ENCODE results near the gene RIPK3.
"Not testable (repeated sequence)": the region's sequence is repeated elsewhere in the genome, so short reads cannot be mapped to it uniquely, and the experiment has no call there.

RIPK3 gene

GRCh38 chr14:24339284-24340151 lies at the start of gene RIPK3:
TSS of gene RIPK3 (minus strand) at chr14:24339991. CDS start at chr14:24339826, 165 bp downstream.
- DNase-seq, result peak; percentile 23 to 34

- no peak for DNase-seq
Measured at GRCh38 chr14:24389226-24389848, 49.5 kb upstream of the RIPK3 start.

- DNase-seq, result no peak
Measured at GRCh38 chr14:24388474-24389179, 48.8 kb upstream of the RIPK3 start.

GRCh38 chr14:24387579-24387978 lies 47.8 kb upstream of the RIPK3 start:
- not testable (repeated sequence) for DNase-seq

GRCh38 chr14:24387009-24387345 lies 47.2 kb upstream of the RIPK3 start:
- DNase-seq, result no peak

- DNase-seq, result no peak
Measured at GRCh38 chr14:24385524-24385923, 45.7 kb upstream of the RIPK3 start.

GRCh38 chr14:24384169-24384568 lies 44.4 kb upstream of the RIPK3 start:
- no peak for DNase-seq

- DNase-seq, result no peak
Measured at GRCh38 chr14:24382064-24382371, 42.2 kb upstream of the RIPK3 start.

- DNase-seq, result no peak
Measured at GRCh38 chr14:24381363-24382063, 41.7 kb upstream of the RIPK3 start.

GRCh38 chr14:24379907-24380730 lies 40.3 kb upstream of the RIPK3 start:
- DNase-seq, result no peak

GRCh38 chr14:24378981-24379906 lies 39.5 kb upstream of the RIPK3 start:
- no peak for DNase-seq

- no peak for DNase-seq
Measured at GRCh38 chr14:24378327-24378726, 38.5 kb upstream of the RIPK3 start.

- DNase-seq, result no peak
Measured at GRCh38 chr14:24377657-24378056, 37.9 kb upstream of the RIPK3 start.

GRCh38 chr14:24377126-24377525 lies 37.3 kb upstream of the RIPK3 start:
- no peak for DNase-seq

- no peak for DNase-seq
Measured at GRCh38 chr14:24376448-24377070, 36.8 kb upstream of the RIPK3 start.

GRCh38 chr14:24372701-24373416 lies 33.1 kb upstream of the RIPK3 start:
- no peak for DNase-seq

- not testable (repeated sequence) for DNase-seq
Measured at GRCh38 chr14:24371605-24372004, 31.8 kb upstream of the RIPK3 start.

GRCh38 chr14:24370748-24371147 lies 31.0 kb upstream of the RIPK3 start:
- no peak for DNase-seq

GRCh38 chr14:24369907-24370687 lies 30.3 kb upstream of the RIPK3 start:
- no peak for DNase-seq
